NCI-H82 treated with DMSO at 0.1 percent for 48 hours (cell line): Measurements from ENCODE around the gene OCIAD2.
A peak's percentile ranks its signal among the peaks of the same experiment; 100 is the strongest.
"Not testable (repeated sequence)": the region's sequence is repeated elsewhere in the genome, so short reads cannot be mapped to it uniquely, and the experiment has no call there.

Experiments used
- DNase-seq: peaks from one replicate; lab custom pipeline; 2025; ENCODE audit not compliant: unreplicated experiment; lab: John Stamatoyannopoulos, UW

The OCIAD2 gene

DNA sequence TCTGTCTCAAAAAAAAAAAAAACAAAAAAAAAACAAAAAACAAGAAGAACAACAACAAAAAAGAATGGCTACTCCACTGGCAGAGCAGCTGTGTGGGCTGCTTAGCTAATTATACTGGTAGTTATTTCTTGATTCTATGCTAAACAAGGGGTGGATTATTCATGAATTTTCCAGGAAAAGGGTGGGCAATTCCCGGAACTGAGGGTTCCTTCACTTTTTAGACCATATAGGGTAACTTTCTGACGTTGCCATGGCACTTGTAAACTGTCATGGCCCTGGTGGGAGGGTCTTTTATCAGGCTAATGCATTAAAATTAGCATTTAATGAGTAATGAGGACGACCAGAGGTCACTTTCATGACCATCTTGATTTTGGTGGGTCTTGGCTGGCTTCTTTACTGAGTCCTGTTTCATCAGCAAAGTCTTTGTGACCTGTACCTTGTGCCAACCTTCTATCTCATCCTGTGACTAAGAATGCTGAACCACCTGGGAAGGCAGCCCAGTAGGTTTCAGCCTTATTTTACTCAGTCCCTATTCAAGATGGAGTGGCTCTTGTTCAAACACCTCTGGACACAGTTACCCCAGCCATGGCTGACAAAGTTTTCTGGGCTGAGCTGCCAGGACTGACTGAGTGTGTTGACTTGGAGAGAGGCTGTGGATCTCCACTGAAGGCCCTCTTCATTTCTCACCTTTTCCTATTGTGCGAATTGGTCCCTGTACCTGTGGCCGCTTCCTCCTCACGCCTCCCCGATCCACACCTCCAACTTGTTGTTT lies 1.3 kb upstream of the OCIAD2 start:
- no peak for DNase-seq

DNA sequence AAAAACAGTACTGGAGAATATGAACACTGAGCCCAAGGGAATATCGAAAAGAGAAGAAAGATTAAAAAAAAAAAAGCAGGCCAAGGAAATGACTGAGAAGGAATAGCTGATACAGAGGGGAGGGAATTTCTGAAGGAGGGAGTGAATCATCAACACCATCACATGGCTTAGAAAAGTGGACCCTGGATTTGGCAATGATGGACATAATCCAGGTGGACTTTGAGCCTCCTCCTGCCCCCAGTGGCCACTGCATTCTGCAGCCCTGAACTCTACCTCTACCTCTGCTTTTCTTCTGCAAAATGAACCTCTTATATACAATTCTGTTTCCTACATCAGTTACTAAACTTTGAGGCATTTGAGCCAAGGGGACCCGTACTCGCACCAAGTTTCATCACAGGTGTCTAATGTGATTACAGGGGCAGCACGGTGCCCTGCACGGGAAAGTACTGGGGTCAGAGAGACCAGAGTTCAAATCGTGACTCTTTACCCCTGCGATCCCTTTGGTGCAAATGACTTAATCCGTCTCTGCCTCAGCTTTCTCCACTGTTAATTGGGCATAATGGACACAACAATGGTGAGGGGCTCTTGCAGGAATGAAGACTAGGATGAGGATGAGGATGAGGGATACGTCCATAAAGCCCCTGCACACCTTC lies 1.1 kb downstream of the OCIAD2 start:
- DNase-seq: no peak

DNA sequence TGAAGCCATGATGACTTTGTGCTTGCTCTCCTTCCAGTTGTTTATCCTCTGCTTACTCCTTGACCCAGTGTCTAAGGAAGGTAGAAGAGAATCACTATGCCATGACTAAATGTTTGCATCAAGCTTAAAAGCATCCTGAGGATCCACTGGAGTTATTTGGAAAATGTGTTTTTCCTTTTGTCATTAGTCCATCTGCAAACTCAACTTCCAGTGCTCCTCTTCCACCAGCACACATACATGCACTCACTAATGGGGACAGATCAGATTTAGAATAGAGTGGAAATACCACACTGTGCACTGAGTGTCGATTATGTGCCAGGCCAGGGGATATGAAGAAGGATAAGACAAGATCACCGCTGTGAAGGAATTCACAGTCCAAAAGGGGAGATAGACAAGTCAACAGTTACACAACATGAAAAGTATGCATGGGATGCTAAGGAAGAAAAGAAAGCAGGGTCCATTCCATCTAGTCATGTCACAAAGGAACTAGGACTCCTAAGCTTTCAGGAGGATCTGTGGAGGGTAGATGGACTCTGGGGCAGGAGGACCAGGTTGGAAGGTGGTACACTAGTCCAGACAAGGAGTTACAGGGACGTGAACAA lies 1.9 kb downstream of the OCIAD2 start:
- DNase-seq: no peak

DNA sequence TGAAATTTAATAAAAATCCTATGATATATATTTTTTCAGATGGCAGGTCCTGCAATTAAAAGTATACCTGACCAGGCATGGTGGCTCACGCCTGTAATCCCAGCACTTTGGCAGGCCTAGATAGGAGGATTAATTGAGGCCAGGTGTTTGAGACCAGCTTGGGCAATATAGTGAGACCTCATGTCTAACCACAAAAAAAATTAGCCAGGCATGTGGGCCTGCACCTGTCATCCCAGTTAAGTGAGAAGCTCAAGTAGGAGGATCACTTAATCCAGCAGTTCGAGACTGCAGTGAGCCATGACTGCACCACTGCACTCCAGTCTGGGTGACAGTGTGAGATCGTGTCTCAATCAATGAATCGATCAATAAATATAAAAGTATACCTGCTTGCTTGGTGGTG lies 2.5 kb downstream of the OCIAD2 start:
- DNase-seq: peak; percentile 29

DNA sequence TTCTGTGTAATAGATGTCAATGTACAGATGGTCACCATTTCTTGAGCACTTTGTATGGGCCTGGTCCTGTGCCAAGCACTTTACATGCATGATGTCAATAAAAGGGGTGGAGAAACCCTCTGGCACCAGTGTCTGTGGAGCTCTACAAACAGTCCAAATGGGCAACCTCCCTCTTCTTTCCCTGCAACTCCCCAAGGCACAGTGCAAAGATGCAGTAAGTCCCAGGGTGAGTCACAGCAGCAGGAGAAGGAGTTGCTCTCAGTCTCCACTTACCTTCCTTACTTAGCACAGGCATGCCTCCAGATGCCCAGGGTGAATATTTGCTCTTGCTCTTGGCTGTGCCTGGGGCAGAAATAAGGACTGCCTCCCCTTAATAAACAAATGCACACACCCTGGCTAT lies 4.3 kb downstream of the OCIAD2 start:
- DNase-seq: no peak

GRCh38 chr4:48901196-48901595 lies 5.4 kb downstream of the OCIAD2 start:
- no peak for DNase-seq

- no peak for DNase-seq
Measured at GRCh38 chr4:48899950-48900349, 6.6 kb downstream of the OCIAD2 start.

DNA sequence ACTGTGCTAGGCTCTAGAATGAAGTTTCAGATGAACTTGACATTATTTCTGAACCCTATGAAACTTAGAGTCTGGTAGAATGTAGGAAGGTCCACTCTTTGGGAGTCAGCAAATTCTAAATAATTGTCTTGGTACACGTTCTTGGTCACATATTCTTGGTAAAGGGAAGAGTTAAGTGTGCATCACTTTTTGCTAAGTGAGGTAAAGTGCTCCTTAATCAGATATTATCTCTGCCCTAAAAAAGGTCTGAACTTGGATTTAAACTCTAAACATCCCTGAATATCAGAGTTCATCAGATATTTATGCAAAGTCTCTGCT lies 7.2 kb downstream of the OCIAD2 start:
- no peak for DNase-seq

DNA sequence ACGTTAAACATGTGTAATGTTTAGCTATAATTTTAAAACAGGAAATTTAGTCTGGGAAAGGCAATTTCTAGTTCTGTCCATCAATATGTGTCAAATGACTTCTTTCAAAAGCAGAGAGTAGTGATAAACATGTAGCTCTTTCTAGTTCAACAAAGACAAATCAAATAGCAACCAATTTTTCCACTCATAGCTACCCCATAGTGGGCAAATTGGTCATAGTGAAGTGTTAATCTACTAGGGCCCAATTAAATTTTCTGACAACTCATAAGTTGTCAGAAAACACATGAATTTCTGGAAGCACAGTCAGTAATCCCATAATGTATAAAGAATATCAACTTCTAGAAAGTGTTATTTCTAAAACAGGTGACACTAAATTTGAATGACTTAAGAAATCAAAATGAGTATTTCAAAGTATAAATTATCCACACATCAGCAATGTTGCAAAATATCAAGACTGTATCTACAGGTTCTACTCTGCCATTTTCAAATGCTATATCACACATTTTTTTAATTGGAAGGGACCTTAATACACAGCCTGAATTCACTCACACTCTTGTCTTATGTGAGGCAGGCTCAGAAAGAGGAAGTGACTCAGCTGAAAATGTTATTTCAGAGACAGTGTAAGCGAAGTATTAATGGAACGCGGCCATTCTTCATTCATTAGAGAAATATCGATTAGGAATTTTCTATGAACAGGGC lies 7.7 kb downstream of the OCIAD2 start:
- no peak for DNase-seq

- peak; percentile 59 for DNase-seq
Measured at GRCh38 chr4:48896845-48897244, 9.7 kb downstream of the OCIAD2 start.

- DNase-seq: no peak
Measured at GRCh38 chr4:48891028-48891619, 15.4 kb downstream of the OCIAD2 start.

- not testable (repeated sequence) for DNase-seq
Measured at GRCh38 chr4:48889750-48890149, 16.8 kb downstream of the OCIAD2 start.

- not testable (repeated sequence) for DNase-seq
Measured at GRCh38 chr4:48881646-48882045, 24.9 kb downstream of the OCIAD2 start.

GRCh38 chr4:48879561-48880442 lies 26.8 kb downstream of the OCIAD2 start:
- DNase-seq: no peak

DNA sequence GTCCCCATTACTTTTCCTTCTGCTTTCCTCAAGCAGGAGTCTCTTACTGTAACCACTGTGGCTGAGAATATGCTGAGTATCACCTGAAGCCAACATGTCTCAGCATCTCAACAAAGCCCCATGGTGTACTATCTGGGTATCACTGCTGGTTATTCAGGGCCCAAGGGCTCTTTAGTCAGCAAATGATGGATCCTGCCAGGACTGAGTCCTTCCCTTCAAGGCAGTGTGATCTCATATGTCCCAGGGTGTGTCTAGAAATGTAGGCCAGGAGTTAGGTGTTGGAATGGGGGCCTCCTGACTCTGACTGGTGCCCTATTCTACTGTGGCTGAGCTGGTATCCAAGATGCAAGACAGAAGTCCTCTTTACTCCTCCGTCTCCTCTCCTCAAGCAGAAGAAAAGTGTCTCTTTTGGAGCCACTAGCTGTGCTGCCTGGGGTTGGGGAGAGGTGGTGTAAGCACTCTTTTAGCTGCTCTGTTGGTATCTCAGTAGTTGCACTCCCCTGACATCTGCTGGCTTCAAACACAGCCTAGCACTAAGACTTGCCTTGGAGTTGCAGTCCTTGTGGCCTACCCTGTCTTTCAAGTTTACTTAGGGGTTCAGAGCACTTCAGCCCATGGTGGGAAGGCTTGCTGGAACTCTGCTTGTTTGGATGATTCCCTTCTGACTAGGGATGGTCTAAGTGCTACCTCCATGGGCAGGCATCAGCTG lies 28.6 kb downstream of the OCIAD2 start:
- no peak for DNase-seq

GRCh38 chr4:48864696-48865095 lies 41.9 kb downstream of the OCIAD2 start:
- DNase-seq: not testable (repeated sequence)

- DNase-seq: no peak
Measured at GRCh38 chr4:48863728-48864127, 42.8 kb downstream of the OCIAD2 start.

GRCh38 chr4:48862661-48863060 lies 43.9 kb downstream of the OCIAD2 start:
- DNase-seq: no peak

DNA sequence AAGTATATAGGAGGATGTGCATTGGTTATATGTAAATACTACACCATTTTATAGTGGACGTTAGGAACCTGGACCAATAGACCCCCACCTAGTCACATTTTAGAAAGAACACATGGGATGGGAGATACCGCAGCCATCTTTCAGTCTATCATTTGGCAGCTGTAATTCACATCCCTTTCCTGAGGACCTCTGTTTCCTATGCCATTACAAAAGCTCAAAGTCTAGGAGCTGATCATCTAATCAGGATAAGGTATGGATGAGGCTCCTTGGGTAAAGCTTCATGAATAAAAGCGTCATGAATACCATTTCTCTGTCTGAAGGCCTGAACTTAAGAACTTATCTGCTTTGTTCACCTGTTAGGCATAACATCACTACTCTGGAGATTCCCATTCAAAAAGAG lies 44.5 kb downstream of the OCIAD2 start:
- DNase-seq: no peak

- no peak for DNase-seq
Measured at GRCh38 chr4:48858130-48858529, 48.4 kb downstream of the OCIAD2 start.
